Activated CD4-positive, alpha-beta T cell treated with anti-CD3 and anti-CD28 coated beads for 4 hours (primary cell): ENCODE measurements around the gene AKAP1.

Experiments
- DNase-seq, 2 donors: peaks; one replicate each; pipeline ENCODE4 v3.0.0-alpha.2; 2020

The AKAP1 gene

DNA sequence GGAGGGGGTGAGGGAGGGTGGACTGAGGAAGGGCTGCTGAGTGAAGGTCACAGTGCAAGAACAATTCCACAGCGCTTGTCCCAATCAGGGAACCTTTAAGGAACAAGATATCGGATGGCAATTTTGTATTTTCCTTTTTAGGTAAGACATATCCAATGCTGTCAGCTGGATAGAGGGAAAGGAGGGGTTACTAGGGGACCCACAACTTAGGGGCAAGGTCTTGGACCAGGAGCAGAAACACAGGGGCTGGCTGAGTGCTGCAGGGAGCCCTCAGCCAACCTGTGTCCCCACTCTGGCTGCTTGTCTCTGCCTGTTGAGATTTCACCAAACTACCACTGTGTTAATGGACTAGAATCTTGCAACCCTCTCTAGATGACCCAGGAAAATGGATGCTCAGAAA is 47.6 kb downstream of the AKAP1 start:
- no peak for DNase-seq

DNA sequence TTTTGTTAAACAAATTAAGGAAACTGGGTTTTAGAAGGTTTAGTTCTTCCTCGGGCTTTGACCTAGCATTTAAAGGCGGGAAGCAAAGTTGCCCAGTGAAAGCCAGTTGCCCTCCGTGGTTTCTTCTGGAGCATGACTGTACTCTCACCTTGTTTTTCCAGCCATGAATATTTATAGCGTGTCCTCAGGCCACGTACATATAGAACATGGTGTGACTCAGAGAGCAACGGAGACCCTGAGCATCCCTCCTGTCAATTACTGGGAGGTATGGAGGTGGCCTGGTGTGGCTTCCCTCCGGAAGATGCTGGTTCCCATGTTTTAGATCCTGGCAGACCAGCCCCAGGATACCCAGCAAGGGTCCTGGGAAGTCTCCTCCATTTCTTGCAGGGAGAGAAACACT is 48.4 kb downstream of the AKAP1 start:
- DNase-seq: no peak

DNA sequence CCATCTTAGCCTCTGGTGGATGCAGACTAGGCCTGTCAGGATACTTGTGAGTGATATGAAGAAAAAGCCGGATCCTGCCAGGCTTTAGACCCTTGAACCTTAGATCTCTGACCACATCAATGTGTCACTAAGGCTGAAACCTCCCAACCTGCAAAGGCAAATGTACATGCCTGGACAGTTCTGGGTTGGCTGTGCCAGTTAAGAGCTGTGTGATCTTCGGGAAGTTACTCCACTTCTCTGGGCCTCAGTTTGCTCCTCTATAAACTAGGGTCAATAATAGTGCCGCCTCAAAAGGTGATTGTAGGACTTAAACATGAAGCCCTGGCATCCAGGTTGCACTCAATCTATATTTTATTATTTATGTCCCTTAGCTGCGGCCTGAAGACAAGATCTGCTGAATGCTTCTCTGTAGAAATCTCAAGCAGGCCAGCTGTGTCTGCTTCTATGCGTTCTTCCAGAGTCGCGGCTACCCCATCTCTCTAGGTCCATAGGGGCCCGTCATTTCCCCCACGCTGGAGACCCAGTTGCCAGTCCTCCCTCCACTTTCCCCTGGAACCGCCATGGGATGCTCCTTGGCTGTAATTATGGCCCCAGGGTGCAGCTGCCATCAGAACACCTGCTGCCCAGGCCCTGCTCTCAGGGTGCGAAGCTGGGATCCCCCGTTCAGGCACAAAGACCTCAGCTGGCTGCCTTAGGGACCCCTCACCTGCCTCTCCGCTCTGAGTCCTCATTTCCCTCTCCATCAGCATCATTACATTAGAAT is 50.2 kb downstream of the AKAP1 start:
- no peak for DNase-seq

DNA sequence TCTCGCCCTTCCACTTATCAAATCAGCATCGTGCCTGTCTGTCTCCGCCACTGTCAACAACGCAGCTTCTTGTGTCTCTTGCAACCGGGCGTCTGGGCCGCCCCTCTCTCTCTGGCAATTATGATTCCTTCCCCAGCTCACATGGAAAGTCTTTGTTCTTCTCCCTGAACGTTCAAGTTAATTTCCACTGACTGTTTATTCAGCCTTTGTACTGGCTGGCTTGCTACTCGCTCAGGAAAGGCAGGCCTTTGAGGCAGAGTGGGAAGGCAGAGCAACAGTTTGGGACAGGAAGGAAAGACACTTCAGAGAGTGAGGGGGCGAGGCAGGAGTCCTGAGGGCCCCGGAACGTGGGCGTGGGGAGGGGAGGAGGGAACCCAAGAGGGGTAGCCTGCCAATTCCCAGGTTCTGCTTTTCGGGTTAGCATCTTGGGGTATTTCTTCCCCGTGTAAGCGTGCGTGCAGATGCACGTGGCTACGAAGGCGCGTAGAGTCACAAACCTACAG is 50.8 kb downstream of the AKAP1 start:
- DNase-seq: no peak

DNA sequence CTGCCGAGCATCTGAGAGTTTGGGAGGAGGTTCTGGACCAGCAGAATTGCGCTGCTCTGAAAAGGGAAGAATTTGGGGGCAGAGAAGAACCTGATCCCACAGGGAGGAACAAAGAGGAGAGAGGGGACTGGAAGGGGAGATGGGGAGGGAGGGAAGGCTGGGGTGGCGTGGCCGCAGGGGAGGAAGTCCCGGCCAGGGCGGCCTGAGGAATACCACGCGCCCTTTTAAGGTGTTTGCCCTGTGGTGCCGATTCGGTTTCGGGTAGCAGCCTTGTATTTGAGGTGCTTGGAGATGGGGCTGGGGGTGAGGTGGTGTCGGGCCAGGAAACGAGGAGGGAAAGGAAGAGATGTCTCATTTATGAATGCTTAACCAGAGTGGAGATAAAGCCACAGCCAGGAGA is 51.3 kb downstream of the AKAP1 start:
- DNase-seq: no peak

DNA sequence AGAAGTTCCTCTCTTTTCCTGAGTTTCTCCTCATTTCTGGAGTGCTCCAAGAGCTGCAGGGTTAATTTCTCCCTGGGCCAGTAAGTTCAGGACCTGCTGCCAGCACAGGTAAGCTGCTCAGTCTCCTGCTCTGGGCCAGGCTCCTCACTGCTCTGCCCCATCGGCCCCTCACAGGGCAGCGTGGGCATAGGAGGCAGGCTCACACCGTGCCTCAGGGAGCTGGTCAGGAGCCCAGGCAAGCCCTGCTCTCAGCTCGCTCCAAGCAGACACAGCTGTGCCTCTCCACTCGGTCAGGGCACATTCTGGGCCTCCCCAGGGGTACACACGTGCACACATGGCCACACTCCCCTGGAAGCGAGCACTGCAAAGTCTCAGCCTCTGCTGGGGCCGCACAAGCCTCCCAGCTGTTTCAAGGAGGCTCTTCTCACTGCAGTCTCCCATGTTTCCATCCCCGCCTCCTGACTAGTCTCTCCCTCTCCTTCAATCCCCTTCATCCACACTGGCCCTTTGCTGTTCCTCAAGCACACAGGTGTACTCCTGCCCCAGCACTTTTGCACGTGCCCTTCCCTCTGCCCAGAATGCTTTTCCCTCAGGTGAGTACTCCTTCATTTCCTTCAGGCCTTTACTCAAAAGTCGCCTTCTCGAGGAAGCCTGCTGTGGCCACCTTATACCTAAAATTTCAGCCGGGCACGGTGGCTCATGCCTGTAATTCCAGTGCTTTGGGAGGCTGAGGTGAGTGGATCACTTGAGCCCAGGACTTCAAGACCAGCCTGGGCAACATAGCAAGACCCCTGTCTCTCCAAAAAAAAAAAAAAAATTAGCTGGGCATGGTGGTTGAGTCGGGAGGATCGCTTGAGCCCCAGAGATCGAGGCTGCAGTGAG is 53.2 kb downstream of the AKAP1 start:
- no peak for DNase-seq

DNA sequence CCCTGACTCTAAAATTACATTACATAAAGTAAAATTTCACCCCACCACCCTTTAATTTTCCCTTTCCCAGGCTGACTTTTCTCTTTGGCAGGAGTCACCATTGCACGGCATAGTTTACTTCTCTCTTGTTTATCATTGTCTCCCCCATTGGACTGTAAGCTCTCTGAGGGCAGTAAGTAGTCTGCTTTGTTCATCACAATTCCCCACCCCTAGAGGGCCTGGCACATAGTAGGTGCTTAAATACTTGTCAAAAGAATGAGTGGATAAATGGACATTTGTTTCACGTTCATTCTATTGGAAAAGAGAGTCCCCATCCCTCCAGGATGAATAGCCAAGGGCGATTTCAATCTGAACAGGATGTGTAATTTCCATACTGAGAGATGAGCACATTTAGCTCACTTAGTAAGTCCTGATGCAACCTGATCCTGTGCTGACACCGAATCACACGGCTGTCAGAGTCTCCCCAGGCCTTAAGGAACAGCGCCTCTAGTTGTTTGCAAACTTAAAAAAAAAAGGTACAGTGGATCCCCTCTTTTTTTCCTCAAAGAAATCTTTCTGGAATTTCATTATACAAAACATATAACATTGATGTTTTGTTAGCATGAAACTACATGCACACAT is 54.0 kb downstream of the AKAP1 start:
- DNase-seq: no peak

DNA sequence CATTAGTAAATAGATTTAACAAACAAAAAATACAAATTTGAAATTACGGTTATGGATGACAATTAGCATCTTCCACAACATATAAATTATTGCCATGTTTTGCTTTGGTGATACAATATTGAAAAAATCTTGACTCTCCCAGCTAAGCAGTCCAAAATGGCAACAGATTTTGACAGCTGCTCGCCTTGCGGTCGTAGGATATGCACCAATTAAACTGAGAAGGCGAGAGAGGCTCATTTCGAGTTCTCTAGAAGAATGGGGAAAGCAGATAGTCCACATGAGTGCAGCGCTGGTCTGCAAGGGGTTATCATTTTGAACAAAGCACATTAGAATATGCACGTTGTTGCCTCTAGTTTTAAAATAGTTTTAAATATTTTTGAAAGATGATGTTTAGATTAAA is 55.3 kb downstream of the AKAP1 start:
- DNase-seq: no peak

DNA sequence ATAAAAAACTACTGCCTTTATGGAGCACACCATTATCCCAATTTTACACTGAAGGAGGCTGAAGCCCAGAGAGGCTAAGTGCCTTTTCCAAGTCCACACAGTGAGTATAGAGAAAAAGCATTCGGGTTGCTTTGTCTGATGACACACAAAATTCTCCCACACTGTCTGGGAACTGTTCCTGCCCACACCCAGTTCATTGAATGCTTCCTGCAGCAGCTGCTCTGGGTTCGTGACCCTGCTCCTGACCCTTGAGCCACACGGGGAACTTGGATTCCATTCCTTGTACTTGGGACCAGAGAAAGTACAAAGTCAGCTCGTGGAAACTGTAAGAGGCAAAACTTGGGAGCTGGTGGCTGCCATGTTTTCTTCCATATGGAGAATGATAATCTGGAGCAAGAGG is 57.9 kb downstream of the AKAP1 start:
- no peak for DNase-seq

DNA sequence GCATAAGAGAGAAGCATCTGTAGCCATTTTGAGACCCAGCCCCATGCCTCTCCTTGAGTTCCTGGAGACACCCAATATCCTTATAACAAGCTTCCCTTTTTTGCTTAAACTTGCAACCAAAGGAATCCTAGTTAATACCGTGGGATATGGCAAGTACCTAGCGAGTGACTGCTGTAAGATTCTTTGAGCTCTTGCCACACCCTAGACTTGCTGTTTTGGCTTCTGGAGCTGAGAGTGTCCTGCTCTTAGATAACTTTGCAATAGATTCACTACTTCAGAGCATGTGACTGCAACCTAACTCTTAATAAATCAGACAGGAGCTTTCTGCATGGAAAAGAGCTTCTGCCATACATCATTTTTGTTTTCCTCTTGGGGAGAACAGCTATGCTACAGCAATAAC is 58.3 kb downstream of the AKAP1 start:
- no peak for DNase-seq

DNA sequence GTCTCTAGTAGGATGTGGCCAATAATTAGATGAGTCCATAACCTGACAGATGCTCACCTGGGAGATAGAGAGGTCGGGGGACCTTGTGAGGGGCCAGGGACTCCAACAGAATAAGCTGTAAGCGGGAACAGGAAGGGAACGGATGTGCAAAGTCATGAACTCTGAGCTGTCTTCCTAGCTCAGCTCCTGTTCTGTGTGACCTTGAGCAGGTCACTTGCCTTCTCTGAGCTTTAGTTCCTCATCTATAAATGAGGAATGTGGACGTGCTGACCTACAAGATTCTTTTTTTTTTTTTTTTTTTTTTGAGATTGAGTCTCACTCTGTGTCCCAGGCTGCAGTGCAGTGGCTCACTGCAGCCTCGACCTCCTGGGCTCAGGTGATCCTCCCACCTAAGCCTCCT is 58.9 kb downstream of the AKAP1 start:
- no peak for DNase-seq

DNA sequence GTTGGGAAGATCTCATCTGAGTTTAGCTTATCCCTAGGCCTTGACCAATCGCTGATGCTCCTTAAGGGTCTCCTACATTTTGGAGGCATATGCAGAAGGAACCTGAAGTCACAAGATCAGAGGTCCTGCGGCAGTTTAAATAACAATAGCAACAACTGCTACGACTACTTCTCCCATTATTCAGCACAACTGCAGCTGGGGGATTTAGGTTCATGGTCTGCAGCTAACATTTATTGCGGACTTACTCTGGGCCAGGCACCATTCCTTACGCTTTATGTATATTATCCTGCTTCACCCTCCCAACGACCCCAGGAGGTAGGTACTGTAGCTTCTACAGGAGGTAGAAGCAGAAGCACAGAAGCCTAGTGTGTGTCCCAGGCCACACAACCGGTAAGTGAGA is 59.5 kb downstream of the AKAP1 start:
- DNase-seq: no peak

DNA sequence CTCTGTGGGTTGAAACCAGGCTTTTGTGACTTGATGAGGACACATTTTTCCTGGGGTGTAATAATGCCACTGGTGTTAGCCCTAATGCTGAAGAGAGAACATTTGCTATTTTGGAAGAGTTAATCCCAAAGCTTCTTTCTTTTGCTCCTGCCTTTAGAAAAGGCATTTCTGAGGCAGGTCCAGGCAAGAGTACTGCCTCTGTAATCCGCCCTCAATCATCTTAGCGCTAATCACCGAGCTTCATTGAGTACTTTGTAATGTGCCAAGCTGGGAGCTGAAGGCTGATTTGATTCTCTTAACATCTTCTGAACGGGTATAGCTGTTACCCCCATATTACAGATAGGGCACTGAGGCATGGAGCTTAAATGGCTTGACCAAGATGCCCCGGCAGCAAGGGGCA is 60.3 kb downstream of the AKAP1 start:
- no peak for DNase-seq

DNA sequence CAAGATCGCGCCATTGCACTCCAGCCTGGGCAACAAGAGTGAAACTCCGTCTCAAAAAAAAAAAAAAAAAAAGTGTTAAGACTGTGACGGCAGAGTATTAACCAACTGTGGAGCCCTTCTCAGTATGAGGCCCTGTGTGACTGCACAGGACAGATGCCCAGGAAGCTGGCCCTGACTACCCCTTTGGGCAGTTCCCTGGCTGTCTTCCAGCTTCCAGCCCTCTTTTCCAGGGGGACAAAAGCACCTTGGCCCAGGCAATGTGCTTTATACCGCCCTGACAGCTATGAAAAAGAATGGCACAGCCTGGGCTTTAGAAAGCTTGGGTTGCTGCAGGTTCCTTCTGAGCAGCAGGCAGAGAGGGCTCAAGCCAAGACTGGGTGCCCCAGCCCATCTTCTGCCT is 61.2 kb downstream of the AKAP1 start:
- DNase-seq: no peak

DNA sequence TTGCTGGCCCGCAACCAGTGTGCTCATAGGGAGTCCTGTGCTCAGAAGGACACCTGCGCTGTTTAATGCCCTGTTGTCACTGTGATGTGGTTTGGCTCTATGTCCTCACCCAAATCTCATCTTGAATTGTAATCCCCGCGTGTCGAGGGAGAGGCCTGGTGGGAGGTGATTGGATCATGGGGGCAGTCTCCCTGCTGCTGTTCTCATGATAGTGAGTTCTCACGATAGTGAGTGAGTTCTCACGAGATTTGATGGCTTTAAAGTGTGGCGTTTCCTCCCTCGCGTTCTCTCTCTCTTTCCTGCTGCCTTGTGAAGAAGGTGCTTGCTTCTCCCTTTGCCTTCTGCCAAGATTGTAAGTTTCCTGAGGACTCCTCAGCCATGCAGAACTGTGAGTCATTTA is 66.8 kb downstream of the AKAP1 start:
- no peak for DNase-seq

DNA sequence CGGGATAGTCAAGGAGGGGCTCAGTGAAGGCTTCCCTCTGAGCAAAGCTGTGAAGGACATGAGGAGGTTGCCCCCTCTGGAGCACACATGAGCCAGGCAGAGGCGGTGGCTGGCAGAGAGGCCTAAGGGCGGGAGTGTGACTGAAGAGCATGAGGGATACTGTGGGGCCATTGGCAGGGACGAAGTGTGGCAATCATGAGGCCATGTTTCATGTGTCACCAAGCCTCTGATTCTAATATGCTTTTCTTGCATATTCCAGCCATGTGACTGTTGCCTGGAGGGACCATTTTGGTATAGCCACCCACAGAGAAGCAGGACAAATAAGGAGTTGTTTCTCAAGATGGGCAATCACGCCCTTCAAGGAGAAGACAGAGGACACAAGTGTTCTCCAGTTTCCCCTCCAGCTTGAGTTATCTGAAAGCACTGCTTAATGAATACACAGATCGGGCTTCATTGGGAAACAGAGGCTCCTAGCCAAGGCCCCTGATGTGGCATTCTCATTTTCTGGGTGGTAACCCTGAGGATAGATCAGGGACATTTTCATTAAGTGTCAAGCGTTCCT is 68.0 kb downstream of the AKAP1 start:
- DNase-seq: no peak

DNA sequence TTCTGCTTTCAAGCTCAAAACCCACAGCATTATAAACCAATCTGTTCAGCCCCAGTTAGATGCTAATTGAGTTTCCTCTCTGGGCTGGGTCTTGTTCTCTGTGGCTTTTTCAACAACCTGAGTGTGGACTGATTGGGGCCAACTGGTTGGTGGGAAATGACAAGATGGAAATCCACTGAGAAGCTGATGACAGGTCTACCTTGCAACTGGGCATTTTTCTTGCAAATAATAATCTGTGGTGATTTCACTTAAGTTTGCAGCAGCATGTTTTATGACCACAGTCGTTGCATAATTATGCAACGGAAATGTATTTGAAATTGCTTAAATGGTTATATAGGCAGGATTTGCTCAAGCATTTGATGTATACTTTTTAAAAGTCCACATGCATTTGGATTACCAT is 69.9 kb downstream of the AKAP1 start:
- DNase-seq: no peak

DNA sequence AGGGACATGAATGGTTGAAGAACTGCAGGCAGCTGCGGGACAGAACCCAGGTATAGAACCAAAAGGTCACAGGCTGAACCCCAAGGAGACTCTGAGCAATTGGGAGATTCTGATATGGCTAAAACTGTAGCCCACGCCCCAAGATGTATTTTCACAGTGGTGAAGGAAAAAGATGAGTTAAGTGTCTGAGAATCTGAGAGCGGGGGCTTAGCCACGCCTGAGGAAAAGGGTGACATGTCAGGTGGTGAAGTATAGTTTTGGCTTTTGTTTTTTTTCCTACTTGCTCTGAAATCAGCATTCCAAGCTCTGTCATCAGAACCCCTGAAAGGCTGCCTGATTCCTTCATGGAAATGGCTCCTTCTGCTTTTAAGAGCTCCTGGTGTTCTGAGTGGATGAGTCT is 73.3 kb downstream of the AKAP1 start:
- no peak for DNase-seq

DNA sequence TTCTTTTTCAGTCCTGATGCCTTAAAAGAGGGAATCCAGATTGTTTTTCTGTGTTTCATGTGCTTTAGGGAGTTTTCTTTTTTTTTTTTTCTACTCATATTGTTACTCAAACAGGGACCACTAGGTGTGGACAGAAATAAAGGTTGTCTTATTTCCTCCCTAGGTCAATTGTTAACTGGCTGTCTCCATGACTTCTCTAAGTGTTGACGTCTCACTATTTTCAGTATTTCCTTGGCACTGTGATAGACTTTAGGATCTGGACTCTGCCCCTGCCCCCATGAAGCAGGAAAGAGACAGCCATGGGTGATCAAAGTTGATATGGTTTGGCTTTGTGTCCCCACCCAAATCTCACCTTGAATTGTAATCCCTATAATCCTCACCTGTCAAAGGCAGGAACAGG is 73.7 kb downstream of the AKAP1 start:
- no peak for DNase-seq

DNA sequence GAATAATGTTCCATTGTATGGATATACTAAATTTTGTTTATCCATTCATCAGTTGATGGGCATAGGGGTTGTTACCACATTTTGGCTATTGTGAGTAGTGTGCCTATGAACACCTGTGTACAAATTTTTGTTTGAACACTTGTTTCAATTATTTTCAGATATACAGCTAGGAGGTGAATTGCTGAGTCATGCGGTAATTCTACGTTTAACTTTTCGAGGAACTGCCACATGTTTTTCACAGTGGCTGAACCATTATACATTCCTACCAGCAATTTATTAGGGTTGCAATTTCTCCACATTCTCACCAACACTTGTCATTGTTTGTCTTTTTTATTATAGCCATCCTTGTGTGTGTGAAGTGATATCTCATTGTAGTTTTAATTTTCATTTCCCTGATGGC is 75.6 kb downstream of the AKAP1 start:
- no peak for DNase-seq

DNA sequence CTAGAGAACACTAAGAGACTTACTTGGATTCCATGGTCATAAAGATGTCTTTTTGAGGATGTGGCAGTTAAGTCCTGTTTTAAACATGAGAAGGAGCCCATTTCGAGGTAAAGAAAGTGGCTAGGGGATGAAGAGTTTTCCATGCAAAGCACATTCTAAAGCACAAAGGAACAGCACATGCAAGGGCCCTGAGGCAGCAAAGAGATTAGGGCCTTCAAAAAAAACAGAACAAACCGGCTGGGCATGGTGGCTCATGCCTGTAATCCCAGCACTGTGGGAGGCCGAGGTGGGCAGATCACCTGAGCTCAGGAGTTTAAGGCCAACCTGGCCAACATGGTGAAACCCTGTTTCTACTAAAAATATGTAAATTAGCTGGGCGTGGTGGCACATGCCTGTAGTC is 79.8 kb downstream of the AKAP1 start:
- no peak for DNase-seq

DNA sequence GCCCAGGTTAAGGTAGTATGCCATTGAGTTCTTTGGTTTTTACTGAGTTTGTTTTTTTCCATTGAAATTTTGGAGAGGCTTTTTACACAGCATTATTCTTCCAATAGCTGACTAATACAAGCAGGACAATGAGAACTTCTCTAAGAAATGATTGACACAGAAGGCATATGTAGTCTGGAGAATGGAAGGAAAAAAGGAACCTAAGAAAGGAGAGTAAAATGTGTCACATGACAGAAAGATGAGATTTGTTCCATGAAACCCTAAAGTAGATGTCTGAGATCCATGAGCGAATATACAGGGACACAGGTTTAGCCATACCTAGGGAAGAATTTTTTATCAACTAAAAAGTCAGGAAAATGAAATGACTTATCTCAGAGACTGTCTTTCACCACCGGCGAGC is 80.7 kb downstream of the AKAP1 start:
- DNase-seq: no peak

DNA sequence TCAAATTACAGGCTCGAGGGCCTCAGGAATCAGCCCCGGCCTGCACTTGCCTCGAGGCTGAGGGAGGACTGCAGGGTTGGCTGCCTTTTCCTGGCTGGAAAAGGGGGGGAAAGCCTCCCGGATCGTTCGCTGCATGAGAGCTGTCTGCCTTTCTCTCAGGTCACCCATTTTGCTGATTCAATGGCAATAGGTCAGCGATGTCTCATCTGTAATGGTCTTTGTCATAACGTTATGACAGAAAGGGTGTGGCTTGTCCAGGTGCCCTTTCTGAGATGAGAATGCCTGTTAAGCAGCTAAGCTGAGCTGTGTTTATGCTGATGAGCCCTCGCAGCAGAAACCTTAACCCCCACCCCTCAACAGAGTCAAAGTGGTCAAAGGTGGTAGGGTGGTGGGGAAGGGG is 81.8 kb downstream of the AKAP1 start:
- DNase-seq: no peak

DNA sequence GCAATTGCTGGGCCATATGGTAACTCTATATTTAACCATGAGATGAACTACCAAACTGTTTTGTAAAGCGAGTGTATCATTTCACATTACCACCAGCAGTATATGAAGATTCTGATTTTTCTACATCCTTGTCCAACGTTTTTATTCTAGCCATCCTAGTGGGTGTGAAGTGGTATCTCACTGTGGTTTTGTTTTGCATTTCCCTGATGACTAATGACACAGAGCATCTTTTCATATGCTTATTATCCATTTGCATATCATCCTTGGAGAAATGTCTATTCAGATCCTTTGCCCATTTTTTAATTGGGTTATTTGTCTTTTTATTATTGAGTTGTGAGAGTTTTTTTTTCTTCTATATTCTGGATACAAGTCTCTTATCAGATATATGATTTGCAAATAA is 83.6 kb downstream of the AKAP1 start:
- DNase-seq: no peak
